ENCODE results near the gene WDFY2.

GRCh38 chr13:51589793-51590192 is 5.5 kb downstream of the WDFY2 start:
- no peak for TF ChIP-seq CTCF (IDR thresholded peaks at IDR 0.05)
- TF ChIP-seq POLR2A (IDR thresholded peaks at IDR 0.05) = no peak
